Fibroblast of lung (primary cell): ENCODE measurements around the gene TRPM6. TPM values are rescaled to one million over a fixed set of nuclear protein-coding genes. Genes with fewer than 3 reads are reported as not detected.

Source experiments
- DNase-seq, 2 donors: peaks; one replicate each; pipeline versions ENCODE4 v3.0.0 to v3.0.0-alpha.2; 2010; ENCODE audit warnings: low read depth in 2 of 2
- H2AFZ ChIP-seq: 2 replicates; pipeline ENCODE4 v1.5.1; 2012; ENCODE audit warnings: low read length, control low read depth, inconsistent platforms
- H3K27ac ChIP-seq: 2 replicates; pipeline ENCODE4 v1.5.1; 2011; ENCODE audit warnings: low read length, control low read depth; ENCODE audit not compliant: insufficient read depth
- H3K27me3 ChIP-seq: 2 replicates; pipeline ENCODE4 v1.5.1; 2011; ENCODE audit warnings: mild to moderate bottlenecking, low read length; ENCODE audit not compliant: control insufficient read depth, insufficient read depth
- H3K36me3 ChIP-seq: 2 replicates; pipeline ENCODE4 v1.5.1; 2011; ENCODE audit warnings: low read length; ENCODE audit not compliant: control insufficient read depth, insufficient read depth
- H3K4me1 ChIP-seq: 2 replicates; pipeline ENCODE4 v1.5.1; 2011; ENCODE audit warnings: low read length; ENCODE audit not compliant: control insufficient read depth, insufficient read depth; ENCODE audit errors: extremely low read depth
- H3K4me2 ChIP-seq: 2 replicates; pipeline ENCODE4 v1.5.1; 2011; ENCODE audit warnings: low read length, control low read depth; ENCODE audit not compliant: insufficient read depth; ENCODE audit errors: extremely low read depth
- H3K4me3 ChIP-seq, 4 experiments: fragments of 200-600 bp in 1 of 4; sonication (generic) in 1 of 4; replicated peaks in 1 of 4; 2 replicates each; pipeline ENCODE4 v1.5.1; 2011 to 2016; ENCODE audit warnings: low read length in 4 of 4, low read depth in 3 of 4, mild to moderate bottlenecking in 3 of 4, control low read depth in 2 of 4, inconsistent platforms in 1 of 4, mixed read lengths in 1 of 4; ENCODE audit not compliant: insufficient read depth in 1 of 4; ENCODE audit errors: control extremely low read depth in 1 of 4
- H3K79me2 ChIP-seq: 2 replicates; pipeline ENCODE4 v1.5.1; 2012; ENCODE audit warnings: mild to moderate bottlenecking, low read length, inconsistent platforms; ENCODE audit not compliant: control insufficient read depth, insufficient read depth
- H3K9ac ChIP-seq: 2 replicates; pipeline ENCODE4 v1.5.1; 2011; ENCODE audit warnings: mild to moderate bottlenecking, low read length, control low read depth; ENCODE audit not compliant: insufficient read depth
- H3K9me3 ChIP-seq: 2 replicates; pipeline ENCODE4 v1.5.1; 2012; ENCODE audit warnings: low read depth, low read length; ENCODE audit not compliant: control insufficient read depth, insufficient read depth
- H4K20me1 ChIP-seq: 2 replicates; pipeline ENCODE4 v1.5.1; 2011; ENCODE audit warnings: low read length; ENCODE audit not compliant: control insufficient read depth, insufficient read depth; ENCODE audit errors: extremely low read depth
- EZH2 ChIP-seq: IDR thresholded peaks from 2 replicates; pipeline ENCODE4 v1.5.1; 2012; ENCODE audit warnings: low read length, control low read depth, mild to moderate bottlenecking; ENCODE audit errors: missing control alignments
- polyA plus RNA-seq, 2 donors: library from polyadenylated mRNA; depleted of rRNA in 1 of 2; stranded (reverse) in 1 of 2; unstranded in 1 of 2; fragments of >200 nt; gene quantifications; 2 replicates each; pipeline ENCODE4 v1.2.1, GENCODE V29; 2011 to 2012; ENCODE audit warnings: missing spikeins in 1 of 2
- total RNA-seq: library from RNA; depleted of rRNA; stranded (reverse); fragments of >200 nt; gene quantifications from 2 replicates; pipeline ENCODE4 v1.2.1, GENCODE V29; 2014
- TF ChIP-seq, protein P1 (sequence below), 2 donors: IDR thresholded peaks in 1 of 2; conservative IDR thresholded peaks in 1 of 2; 1 replicate in 1 of 2; 2 replicates in 1 of 2; pipeline ENCODE4 v1.5.1; 2011 to 2012; ENCODE audit warnings: low read length in 2 of 2, control low read depth in 1 of 2, inconsistent platforms in 1 of 2, low read depth in 1 of 2, mild to moderate bottlenecking in 1 of 2

Gene TRPM6
- total and polyA plus RNA-seq, 2 donors (not counting 1 experiment from before 2014, with no cell fraction given), result under 0.01 to 0.02 TPM

DNA sequence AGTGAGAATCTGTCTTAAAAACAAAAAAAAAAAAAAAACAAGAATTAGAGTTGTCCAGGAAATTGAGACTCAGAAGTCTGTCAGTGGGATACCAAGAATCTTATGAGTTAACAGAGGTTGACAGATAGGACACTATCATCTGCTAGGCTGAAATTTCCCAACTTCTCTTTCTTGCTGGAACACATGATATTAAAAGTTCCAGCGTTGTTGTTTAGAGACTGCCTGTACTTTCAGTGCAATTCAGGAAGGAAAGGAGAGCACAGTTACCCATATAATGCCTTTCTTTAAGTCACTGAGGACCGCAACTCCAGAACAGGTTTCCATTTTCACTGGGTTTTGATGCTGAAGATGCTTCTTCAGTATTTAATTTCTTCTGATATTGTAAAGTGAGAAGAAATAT, 13.5 kb downstream of the TRPM6 start:
- Histone ChIP-seq H4K20me1 (no peaks in the 10 kb centered on the region), H3K9ac (no peak overlapping the region), H3K27ac (no peak overlapping the region), H3K27me3 (no peaks in the 10 kb centered on the region), H3K9me3 (no peaks in the 10 kb centered on the region), H3K4me2 (no peak overlapping the region), H3K36me3 (no peaks in the 10 kb centered on the region), H3K79me2 (no peaks in the 10 kb centered on the region), H2AFZ (no peak overlapping the region), H3K4me1 (no peaks in the 10 kb centered on the region), H3K4me3 (no peak overlapping the region)
- TF ChIP-seq, protein P1, sequence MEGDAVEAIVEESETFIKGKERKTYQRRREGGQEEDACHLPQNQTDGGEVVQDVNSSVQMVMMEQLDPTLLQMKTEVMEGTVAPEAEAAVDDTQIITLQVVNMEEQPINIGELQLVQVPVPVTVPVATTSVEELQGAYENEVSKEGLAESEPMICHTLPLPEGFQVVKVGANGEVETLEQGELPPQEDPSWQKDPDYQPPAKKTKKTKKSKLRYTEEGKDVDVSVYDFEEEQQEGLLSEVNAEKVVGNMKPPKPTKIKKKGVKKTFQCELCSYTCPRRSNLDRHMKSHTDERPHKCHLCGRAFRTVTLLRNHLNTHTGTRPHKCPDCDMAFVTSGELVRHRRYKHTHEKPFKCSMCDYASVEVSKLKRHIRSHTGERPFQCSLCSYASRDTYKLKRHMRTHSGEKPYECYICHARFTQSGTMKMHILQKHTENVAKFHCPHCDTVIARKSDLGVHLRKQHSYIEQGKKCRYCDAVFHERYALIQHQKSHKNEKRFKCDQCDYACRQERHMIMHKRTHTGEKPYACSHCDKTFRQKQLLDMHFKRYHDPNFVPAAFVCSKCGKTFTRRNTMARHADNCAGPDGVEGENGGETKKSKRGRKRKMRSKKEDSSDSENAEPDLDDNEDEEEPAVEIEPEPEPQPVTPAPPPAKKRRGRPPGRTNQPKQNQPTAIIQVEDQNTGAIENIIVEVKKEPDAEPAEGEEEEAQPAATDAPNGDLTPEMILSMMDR (conservative IDR thresholded peaks at IDR 0.05 in 1 of 2, IDR thresholded peaks at IDR 0.05 in 1 of 2; ENCODE audit: low read depth in 1 of 2, low read length in 2 of 2), result no peak
- no peak for TF ChIP-seq EZH2
- no peak for DNase-seq

DNA sequence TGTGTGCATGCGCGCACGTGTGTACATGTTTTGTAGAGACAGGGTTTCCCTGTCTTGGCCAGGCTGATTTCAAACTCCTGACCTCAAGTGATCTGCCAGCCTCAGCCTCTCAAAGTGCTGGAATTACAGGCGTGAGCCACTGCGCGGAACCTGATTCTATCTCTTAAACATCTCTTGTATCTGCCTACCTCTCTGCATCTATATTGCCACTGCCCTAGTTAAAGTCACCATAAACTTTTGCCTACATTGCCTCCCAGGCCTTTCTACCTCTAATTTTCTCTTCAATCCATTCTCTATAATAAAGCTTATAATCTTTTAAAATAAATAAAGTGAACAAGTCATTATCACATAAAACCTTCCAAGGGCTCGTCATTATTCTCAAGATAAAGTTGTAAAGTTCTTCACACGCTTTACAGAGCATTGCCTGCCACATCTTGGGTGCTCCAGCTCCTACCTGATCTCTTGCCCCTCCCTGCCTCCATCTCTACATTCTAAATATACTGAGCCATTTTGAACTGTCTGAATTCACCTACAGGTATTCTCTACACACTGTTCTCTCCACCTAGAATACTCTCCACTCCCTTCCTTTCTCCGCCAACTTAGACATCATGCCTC, 15.0 kb downstream of the TRPM6 start:
- no peaks in the 10 kb centered on the region for H3K4me1 ChIP-seq
- no peak for TF ChIP-seq EZH2
- TF ChIP-seq, protein P1 (conservative IDR thresholded peaks at IDR 0.05 in 1 of 2, IDR thresholded peaks at IDR 0.05 in 1 of 2; ENCODE audit: low read depth in 1 of 2, low read length in 2 of 2), result no peak
- H3K4me3 ChIP-seq, result no peak overlapping the region
- no peaks in the 10 kb centered on the region for H4K20me1 ChIP-seq
- no peak overlapping the region for H2AFZ ChIP-seq
- no peaks in the 10 kb centered on the region for H3K9me3 ChIP-seq
- H3K9ac ChIP-seq, result no peak overlapping the region
- no peak overlapping the region for H3K4me2 ChIP-seq
- H3K79me2 ChIP-seq, result no peaks in the 10 kb centered on the region
- no peak for DNase-seq
- H3K27ac ChIP-seq, result no peak overlapping the region
- no peaks in the 10 kb centered on the region for H3K36me3 ChIP-seq
- no peaks in the 10 kb centered on the region for H3K27me3 ChIP-seq

DNA sequence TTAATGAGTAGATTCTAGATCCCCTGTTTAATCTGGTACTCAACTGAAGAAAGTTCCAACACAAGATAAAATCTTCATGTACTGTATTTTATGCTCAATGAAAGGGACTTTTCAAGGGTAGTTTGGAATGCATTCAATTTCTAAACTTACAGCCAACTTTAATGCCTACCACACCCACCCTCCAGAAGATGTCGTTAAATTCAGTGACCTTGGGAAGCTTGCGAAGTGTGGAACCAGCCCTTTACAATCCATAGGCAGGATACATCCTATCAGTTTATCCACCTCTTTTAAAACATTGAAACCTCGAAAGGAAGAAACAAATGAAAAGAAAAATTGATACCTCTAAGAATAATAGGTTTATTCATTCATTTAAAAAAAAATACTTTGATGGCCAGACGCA, 20.2 kb downstream of the TRPM6 start:
- no peak for DNase-seq
- no peaks in the 10 kb centered on the region for H3K4me1 ChIP-seq
- H3K79me2 ChIP-seq, result no peaks in the 10 kb centered on the region
- H3K36me3 ChIP-seq, result no peaks in the 10 kb centered on the region
- H3K4me3 ChIP-seq, result no peak overlapping the region
- no peaks in the 10 kb centered on the region for H4K20me1 ChIP-seq
- TF ChIP-seq, protein P1 (conservative IDR thresholded peaks at IDR 0.05 in 1 of 2, IDR thresholded peaks at IDR 0.05 in 1 of 2; ENCODE audit: low read depth in 1 of 2, low read length in 2 of 2), result no peak
- no peak for TF ChIP-seq EZH2
- no peak overlapping the region for H3K4me2 ChIP-seq
- H3K27ac ChIP-seq, result no peak overlapping the region
- no peaks in the 10 kb centered on the region for H3K9me3 ChIP-seq
- no peak overlapping the region for H3K9ac ChIP-seq
- H2AFZ ChIP-seq, result no peak overlapping the region
- no peaks in the 10 kb centered on the region for H3K27me3 ChIP-seq
